CD8-positive, alpha-beta memory T cell (primary cell): ENCODE measurements around the gene DCAF8L1. TPM values are rescaled to one million over a fixed set of nuclear protein-coding genes. Genes with fewer than 3 reads are reported as not detected.
"Not testable (repeated sequence)": the region's sequence is repeated elsewhere in the genome, so short reads cannot be mapped to it uniquely, and the experiment has no call there.

Source experiments
- CTCF ChIA-PET: fragments of 350-600 bp; sonication (Branson Sonifier 250); formaldehyde crosslinking; loops from one replicate; lab custom pipeline; 2021; ENCODE audit warnings: antibody characterized with exemption; lab: Charles Lee
- POLR2A ChIA-PET: fragments of 350-600 bp; sonication (Branson Sonifier 250); formaldehyde crosslinking; loops from one replicate; lab custom pipeline; 2021; ENCODE audit warnings: antibody characterized with exemption; lab: Charles Lee
- DNase-seq, 5 donors: peaks; one replicate each; pipeline versions ENCODE4 v3.0.0 to v3.0.0-alpha.2; 2020 to 2022; ENCODE audit warnings: mixed read lengths in 1 of 5
- H3K27ac ChIP-seq: one replicate; pipeline ENCODE4 v1.7.0; 2013; ENCODE audit warnings: low read depth, mild to moderate bottlenecking, low read length, moderate library complexity
- H3K27me3 ChIP-seq: 2 replicates; pipeline ENCODE4 v1.7.0; 2013; ENCODE audit warnings: low read length, mild to moderate bottlenecking; ENCODE audit not compliant: insufficient read depth, poor library complexity, severe bottlenecking
- H3K36me3 ChIP-seq: 2 replicates; pipeline ENCODE4 v1.7.0; 2013; ENCODE audit warnings: mild to moderate bottlenecking, low read length, moderate library complexity; ENCODE audit not compliant: insufficient read depth
- H3K4me1 ChIP-seq: 2 replicates; pipeline ENCODE4 v1.7.0; 2013; ENCODE audit warnings: mild to moderate bottlenecking, low read length, moderate library complexity; ENCODE audit not compliant: insufficient read depth
- H3K4me3 ChIP-seq: 2 replicates; pipeline ENCODE4 v1.7.0; 2013; ENCODE audit warnings: mild to moderate bottlenecking, low read length
- H3K9me3 ChIP-seq: 2 replicates; pipeline ENCODE4 v1.7.0; 2013; ENCODE audit warnings: mild to moderate bottlenecking, low read length
- H3K27ac Mint-ChIP-seq, 8 donors: one replicate each; pipeline ENCODE4 v1.8.0; 2020 to 2021; ENCODE audit warnings: mixed read lengths in 8 of 8, mild to moderate bottlenecking in 6 of 8, inconsistent platforms in 3 of 8, moderate library complexity in 3 of 8
- H3K27me3 Mint-ChIP-seq, 2 donors: one replicate each; pipeline ENCODE4 v1.8.0; 2020 to 2021; ENCODE audit warnings: mixed read lengths in 2 of 2, mild to moderate bottlenecking in 1 of 2, moderate library complexity in 1 of 2
- H3K36me3 Mint-ChIP-seq, 3 donors: one replicate each; pipeline ENCODE4 v1.8.0; 2020 to 2021; ENCODE audit warnings: mixed read lengths in 3 of 3, inconsistent platforms in 1 of 3, mild to moderate bottlenecking in 1 of 3
- H3K4me1 Mint-ChIP-seq, 3 donors: one replicate each; pipeline ENCODE4 v1.8.0; 2020 to 2021; ENCODE audit warnings: mixed read lengths in 3 of 3, inconsistent platforms in 1 of 3, mild to moderate bottlenecking in 1 of 3
- H3K4me3 Mint-ChIP-seq, 7 donors: one replicate each; pipeline ENCODE4 v1.8.0; 2020 to 2021; ENCODE audit warnings: mixed read lengths in 7 of 7, mild to moderate bottlenecking in 6 of 7, moderate library complexity in 4 of 7, inconsistent platforms in 2 of 7
- H3K9me3 Mint-ChIP-seq, 5 donors: one replicate each; pipeline ENCODE4 v1.8.0; 2020 to 2022; ENCODE audit warnings: mixed read lengths in 5 of 5, mild to moderate bottlenecking in 3 of 5, moderate library complexity in 2 of 5, inconsistent platforms in 1 of 5
- polyA plus RNA-seq: library from polyadenylated mRNA; unstranded; fragments of 300-500 nt; fragmentation: Illumina TruSeq; gene quantifications from one replicate; pipeline ENCODE4 v1.2.3, GENCODE V29; 2021
- total RNA-seq, 2 experiments: library from RNA; stranded (reverse); gene quantifications; one replicate each; pipeline ENCODE4 v1.2.3, GENCODE V29; 2021

Gene DCAF8L1
- total and polyA plus RNA-seq, 3 experiments from 2014 or later = not detected

DNA sequence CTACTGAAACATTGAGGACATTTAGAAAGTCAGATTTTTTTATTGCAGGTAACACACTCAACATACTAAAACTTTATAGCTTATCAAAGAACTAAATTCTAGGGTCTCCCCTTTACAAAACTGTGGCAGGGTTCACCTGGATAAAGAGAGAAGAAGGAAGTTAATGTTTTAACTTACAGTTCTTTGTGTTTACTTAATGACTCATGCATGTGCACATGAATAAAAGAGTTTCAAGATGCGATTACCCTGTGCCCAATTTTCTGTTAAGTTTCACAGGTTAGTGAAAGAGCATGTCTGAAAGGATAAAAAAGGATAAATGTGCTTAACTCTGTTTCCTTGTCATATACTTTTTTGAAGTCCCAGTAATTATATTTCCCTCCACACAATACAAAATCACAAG, 16.8 kb downstream of the DCAF8L1 start:
- H3K4me1 Mint-ChIP-seq = no peaks in the 10 kb centered on the region
- peaks cover 5 to 17% (median 13%) of the 10 kb centered on the region in 5 donors for H3K9me3 Mint-ChIP-seq
- H3K4me1 ChIP-seq = no peaks in the 10 kb centered on the region
- no peaks in the 10 kb centered on the region for H3K36me3 Mint-ChIP-seq
- no peak overlapping the region for H3K4me3 Mint-ChIP-seq
- no peaks in the 10 kb centered on the region for H3K36me3 ChIP-seq
- H3K27ac ChIP-seq = no peak overlapping the region
- DNase-seq = no peak
- ChIA-PET POLR2A (no interaction called here), CTCF (no interaction called here)
- H3K4me3 ChIP-seq = no peak overlapping the region
- no peaks in the 10 kb centered on the region for H3K27me3 ChIP-seq
- H3K9me3 ChIP-seq = no peaks in the 10 kb centered on the region
- no peak overlapping the region for H3K27ac Mint-ChIP-seq
- H3K27me3 Mint-ChIP-seq = peaks cover 0 to 4% of the 10 kb centered on the region in 2 donors

DNA sequence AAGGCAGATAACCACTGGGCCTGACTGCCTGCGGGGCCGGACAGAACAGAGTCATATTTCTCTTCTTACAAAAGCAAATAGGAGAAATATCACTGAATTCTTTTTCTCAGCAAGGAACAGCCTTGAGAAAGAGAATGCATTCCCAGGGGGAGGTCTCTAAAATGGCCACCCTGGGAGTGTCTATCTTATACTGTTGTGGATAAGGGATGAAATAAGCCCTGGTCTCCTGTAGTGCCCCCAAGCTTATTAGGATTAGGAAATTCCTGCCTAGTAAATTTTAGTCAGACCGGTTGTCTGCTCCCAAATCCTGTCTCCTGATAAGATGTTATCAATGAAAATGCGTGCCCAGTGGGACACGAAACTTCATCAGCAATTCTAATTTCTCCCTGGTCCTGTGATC, 20.8 kb downstream of the DCAF8L1 start:
- H3K4me1 Mint-ChIP-seq, H3K4me3 ChIP-seq, H3K4me1 ChIP-seq, H3K27ac Mint-ChIP-seq, H3K36me3 Mint-ChIP-seq, POLR2A ChIA-PET, DNase-seq, H3K27me3 Mint-ChIP-seq, H3K27ac ChIP-seq, H3K4me3 Mint-ChIP-seq, CTCF ChIA-PET, H3K27me3 ChIP-seq, H3K9me3 ChIP-seq, H3K36me3 ChIP-seq: not testable (repeated sequence)
- H3K9me3 Mint-ChIP-seq = peaks cover 5 to 21% (median 12%) of the 10 kb centered on the region in 5 donors

DNA sequence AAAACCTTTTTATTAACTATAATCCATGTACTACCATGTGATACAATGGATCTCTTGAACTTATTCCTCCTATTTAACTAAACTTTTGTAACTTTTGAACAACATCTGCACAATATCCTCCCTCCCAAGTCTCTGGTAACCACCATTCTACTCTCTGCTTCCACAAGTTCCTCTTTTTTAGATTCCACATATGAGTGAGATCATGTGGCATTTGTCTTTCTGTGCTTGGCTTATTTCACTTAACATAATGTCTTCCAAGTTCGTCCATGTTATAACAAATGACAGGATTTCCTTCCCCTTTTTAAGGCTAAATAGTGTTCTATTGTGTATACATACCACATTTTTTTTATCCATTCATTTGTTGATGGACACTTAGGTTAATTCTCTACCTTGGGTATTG, 28.1 kb downstream of the DCAF8L1 start:
- Histone ChIP-seq H3K9me3 (no peaks in the 10 kb centered on the region), H3K27ac (no peak overlapping the region), H3K4me1 (no peaks in the 10 kb centered on the region), H3K4me3 (no peak overlapping the region), H3K36me3 (no peaks in the 10 kb centered on the region), H3K27me3 (no peaks in the 10 kb centered on the region)
- H3K27me3 Mint-ChIP-seq = no peaks in the 10 kb centered on the region
- CTCF ChIA-PET = no interaction called here
- DNase-seq = no peak
- no peaks in the 10 kb centered on the region for H3K36me3 Mint-ChIP-seq
- peaks cover 0 to 14% (median 3%) of the 10 kb centered on the region in 5 donors for H3K9me3 Mint-ChIP-seq
- no peaks in the 10 kb centered on the region for H3K4me1 Mint-ChIP-seq
- POLR2A ChIA-PET = no interaction called here
- H3K27ac Mint-ChIP-seq = no peak overlapping the region
- H3K4me3 Mint-ChIP-seq = no peak overlapping the region

DNA sequence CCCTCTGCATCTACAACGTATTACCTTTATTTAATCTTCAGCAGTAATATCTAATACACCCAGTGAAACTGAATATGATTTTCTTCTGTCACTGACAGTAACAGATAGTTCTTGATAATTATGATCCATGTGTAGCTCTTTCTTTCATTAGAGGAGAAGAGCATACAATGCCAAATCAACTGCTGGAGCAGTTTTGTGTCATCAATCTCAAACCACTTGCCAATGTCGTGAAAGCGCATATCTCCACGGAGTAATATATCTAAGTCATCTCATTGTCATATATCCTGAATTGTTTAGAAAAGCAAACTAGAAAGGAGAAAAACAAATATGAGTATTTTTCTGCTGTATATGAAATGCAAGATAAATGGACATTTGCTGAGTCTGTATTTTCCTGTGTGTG, 47.9 kb downstream of the DCAF8L1 start:
- Histone ChIP-seq H3K4me3 (no peak overlapping the region), H3K27ac (no peak overlapping the region), H3K9me3 (no peaks in the 10 kb centered on the region), H3K4me1 (no peaks in the 10 kb centered on the region), H3K27me3 (no peaks in the 10 kb centered on the region), H3K36me3 (no peaks in the 10 kb centered on the region)
- CTCF ChIA-PET = no interaction called here
- peaks cover 0 to 3% of the 10 kb centered on the region in 2 donors for H3K27me3 Mint-ChIP-seq
- peaks cover 0 to 5% (median 2%) of the 10 kb centered on the region in 5 donors for H3K9me3 Mint-ChIP-seq
- no peaks in the 10 kb centered on the region for H3K36me3 Mint-ChIP-seq
- POLR2A ChIA-PET = no interaction called here
- no peaks in the 10 kb centered on the region for H3K4me1 Mint-ChIP-seq
- no peak overlapping the region for H3K4me3 Mint-ChIP-seq
- DNase-seq = no peak
- H3K27ac Mint-ChIP-seq = no peak overlapping the region

Other genes starting within 250 kb of the DCAF8L1 start
- not detected for gene MAGEB10, start 173.5 kb downstream of the DCAF8L1 start, total RNA-seq
- gene MAGEB10, start 173.5 kb downstream of the DCAF8L1 start, polyA plus RNA-seq = not detected